HCT116 (cell line): Measurements from ENCODE around the gene FRMPD3. TPM values are rescaled to one million over a fixed set of nuclear protein-coding genes. Genes with fewer than 3 reads are reported as not detected.

ENCODE experiments used
- ATAC-seq: fragments of 200-7000 bp; cut with Tn5 transposase; 2 replicates; pipeline ENCODE4 v1.9.1; 2020; ENCODE audit warnings: mild to moderate bottlenecking, moderate library complexity
- BruUV-seq: library from RNA; stranded (reverse); fragments of 400-500 nt; replicated peaks from 2 replicates; lab custom pipeline; 2021; lab: Mats Ljungman, UMichigan
- CTCF ChIA-PET: fragments of 300-600 bp; sonication (Branson Sonifier 250); formaldehyde crosslinking; loops from one replicate; lab custom pipeline; 2021; ENCODE audit warnings: antibody characterized with exemption; lab: Charles Lee
- POLR2A ChIA-PET: fragments of 300-600, 350-600 bp; sonication (Branson Sonifier 250); formaldehyde crosslinking; loops from one replicate; lab custom pipeline; 2021; ENCODE audit warnings: antibody characterized with exemption; lab: Charles Lee
- RAD21 ChIA-PET, 2 experiments: fragments of 300-600 bp; sonication (Branson Sonifier 250); formaldehyde crosslinking; loops; one replicate each; lab custom pipeline; 2023; ENCODE audit warnings: low total read pairs in 2 of 2; ENCODE audit not compliant: uncharacterized antibody in 2 of 2, unreplicated experiment in 2 of 2, low non-redundant PET in 1 of 2; lab: Charles Lee
- DNase-seq: peaks from one replicate; pipeline ENCODE4 v3.0.0-alpha.2; 2010; ENCODE audit warnings: low read depth, low spot score
- H2AFZ ChIP-seq: fragments of 200-600 bp; shearing (Covaris generic), sonication (generic); 2 replicates; pipeline ENCODE4 v1.6.1; 2017; ENCODE audit warnings: low read depth, mixed run types, mixed read lengths, antibody characterized with exemption, low read length; ENCODE audit not compliant: poor library complexity, severe bottlenecking
- H3K27ac ChIP-seq: 2 replicates; pipeline ENCODE4 v1.5.1; 2012; ENCODE audit warnings: low read depth, low read length
- H3K27me3 ChIP-seq: fragments of 200-600 bp; sonication (generic); 2 replicates; pipeline ENCODE4 v1.6.1; 2016; ENCODE audit warnings: mixed run types, low read length, mixed read lengths; ENCODE audit not compliant: insufficient read depth
- H3K36me3 ChIP-seq, 2 experiments: fragments of 200-500 bp in 1 of 2; fragments of 200-600 bp in 1 of 2; sonication (Bioruptor generic) in 1 of 2; sonication (generic) in 1 of 2; 2 replicates each; pipeline versions ENCODE4 v1.5.1 to v1.6.1; 2014 to 2016; ENCODE audit warnings: low read length in 2 of 2, inconsistent platforms in 1 of 2, mixed read lengths in 1 of 2, mixed run types in 1 of 2; ENCODE audit not compliant: insufficient read depth in 2 of 2, control insufficient read depth in 1 of 2
- H3K4me1 ChIP-seq, 2 experiments: fragments of 200-600 bp in 1 of 2; sonication (generic) in 1 of 2; 2 replicates each; pipeline versions ENCODE4 v1.5.1 to v1.6.1; 2012 to 2017; ENCODE audit warnings: low read length in 2 of 2, inconsistent platforms in 1 of 2, mild to moderate bottlenecking in 1 of 2, mixed read lengths in 1 of 2, mixed run types in 1 of 2, moderate library complexity in 1 of 2; ENCODE audit not compliant: insufficient read depth in 2 of 2, control insufficient read depth in 1 of 2
- H3K4me2 ChIP-seq: fragments of 200-600 bp; sonication (generic); 2 replicates; pipeline ENCODE4 v1.6.1; 2017; ENCODE audit warnings: mixed run types, low read length, mixed read lengths
- H3K4me3 ChIP-seq, 2 experiments: fragments of 200-600 bp in 1 of 2; sonication (generic) in 1 of 2; replicated peaks in 1 of 2; 2 replicates each; pipeline ENCODE4 v1.5.1; 2011 to 2016; ENCODE audit warnings: low read length in 2 of 2, control low read depth in 1 of 2, low read depth in 1 of 2, mild to moderate bottlenecking in 1 of 2, mixed read lengths in 1 of 2, mixed run types in 1 of 2
- H3K79me2 ChIP-seq: fragments of 200-600 bp; sonication (generic); 2 replicates; pipeline ENCODE4 v1.6.1; 2017; ENCODE audit warnings: mild to moderate bottlenecking, mixed run types, low read length, moderate library complexity, mixed read lengths; ENCODE audit not compliant: insufficient read depth
- H3K9ac ChIP-seq: fragments of 200-600 bp; sonication (generic); 2 replicates; pipeline ENCODE4 v1.6.1; 2016; ENCODE audit warnings: low read length, mixed read lengths
- H3K9me2 ChIP-seq: fragments of 200-600 bp; sonication (generic), shearing (Covaris generic); 2 replicates; pipeline ENCODE4 v1.6.1; 2017; ENCODE audit warnings: mixed run types, mild to moderate bottlenecking, moderate library complexity; ENCODE audit not compliant: insufficient read depth
- H3K9me3 ChIP-seq, 2 experiments: fragments of 200-500 bp in 1 of 2; fragments of 200-600 bp in 1 of 2; sonication (Bioruptor generic) in 1 of 2; sonication (generic) in 1 of 2; 2 replicates each; pipeline ENCODE4 v1.6.1; 2014 to 2017; ENCODE audit warnings: low read length in 2 of 2, mixed read lengths in 2 of 2, inconsistent platforms in 1 of 2, low read depth in 1 of 2, mild to moderate bottlenecking in 1 of 2, mixed run types in 1 of 2, moderate library complexity in 1 of 2; ENCODE audit not compliant: control insufficient read depth in 1 of 2, insufficient read depth in 1 of 2
- H4K20me1 ChIP-seq: fragments of 200-600 bp; sonication (generic), shearing (Covaris generic); 2 replicates; pipeline ENCODE4 v1.6.1; 2017; ENCODE audit warnings: mixed run types, mild to moderate bottlenecking, moderate library complexity; ENCODE audit not compliant: insufficient read depth
- CTCF ChIP-seq, 3 experiments: fragments of 200-600 bp in 1 of 3; sonication (generic) in 1 of 3; IDR thresholded peaks in 2 of 3; conservative IDR thresholded peaks in 1 of 3; 2 replicates each; pipeline ENCODE4 v1.5.1; 2012 to 2017; ENCODE audit warnings: low read depth in 2 of 3, low read length in 2 of 3, antibody characterized with exemption in 1 of 3, borderline replicate concordance in 1 of 3, control low read depth in 1 of 3, mild to moderate bottlenecking in 1 of 3, mixed read lengths in 1 of 3, mixed run types in 1 of 3, moderate library complexity in 1 of 3; ENCODE audit not compliant: insufficient read depth in 1 of 3
- ELF1 ChIP-seq: IDR thresholded peaks from 2 replicates; pipeline ENCODE4 v1.6.1; 2012; ENCODE audit warnings: low read depth, borderline replicate concordance
- EZH2phosphoT487 ChIP-seq: fragments of 200-600 bp; IDR thresholded peaks from 2 replicates; pipeline ENCODE4 v1.6.1; 2018; ENCODE audit warnings: antibody characterized with exemption, borderline replicate concordance
- FOSL1 ChIP-seq: IDR thresholded peaks from 2 replicates; pipeline ENCODE4 v1.6.1; 2012; ENCODE audit warnings: low read depth
- RAD21 ChIP-seq: IDR thresholded peaks from 2 replicates; pipeline ENCODE4 v1.6.1; 2012; ENCODE audit warnings: low read depth, mild to moderate bottlenecking
- SIN3A ChIP-seq: IDR thresholded peaks from 2 replicates; pipeline ENCODE4 v1.6.1; 2012; ENCODE audit warnings: low read depth
- SRF ChIP-seq: IDR thresholded peaks from 2 replicates; pipeline ENCODE4 v1.6.1; 2012; ENCODE audit warnings: low read depth
- YY1 ChIP-seq: IDR thresholded peaks from 2 replicates; pipeline ENCODE4 v1.6.1; 2011; ENCODE audit warnings: low read length, low read depth, moderate library complexity, mild to moderate bottlenecking; ENCODE audit not compliant: insufficient replicate concordance; ENCODE audit errors: extremely low read depth
- ZBTB33 ChIP-seq: IDR thresholded peaks from 2 replicates; pipeline ENCODE4 v1.6.1; 2011; ENCODE audit warnings: mild to moderate bottlenecking, low read length, moderate library complexity; ENCODE audit not compliant: insufficient replicate concordance; ENCODE audit errors: extremely low read depth
- intact Hi-C: fragments of 100-400 bp; cut with micrococcal nuclease; formaldehyde crosslinking; loops from 2 replicates; pipeline ENCODE4 v1.10.0; 2022
- total RNA-seq: library from RNA; stranded (reverse); gene quantifications from one replicate; pipeline ENCODE4 v1.2.1, GENCODE V29; 2021; ENCODE audit not compliant: unreplicated experiment

Gene FRMPD3
- total RNA-seq, 1 experiment from 2014 or later = 0.42 TPM

- Histone ChIP-seq H4K20me1 (no peaks in the 10 kb centered on the region), H3K36me3 (no peaks in the 10 kb centered on the region), H3K9me2 (no peaks in the 10 kb centered on the region), H3K9ac (no peak overlapping the region), H2AFZ (no peak overlapping the region)
- intact Hi-C loops = loop anchor here (1.0 kb wide), 1 partner anchor 404 kb away; no protein-coding TSS in a partner anchor
- DNase-seq = no peak
- TF ChIP-seq ELF1 (no peak), SIN3A (no peak), ZBTB33 (no peak), RAD21 (peak; percentile 50), FOSL1 (no peak), EZH2phosphoT487 (no peak), YY1 (no peak), CTCF (IDR thresholded peaks at IDR 0.05 in 2 of 3, conservative IDR thresholded peaks at IDR 0.05 in 1 of 3; ENCODE audit: borderline replicate concordance in 1 of 3, insufficient read depth in 1 of 3, low read depth in 2 of 3, low read length in 2 of 3) (peak; percentile 39 to 44 (median 43); a peak in 5 of 6 replicates), SRF (no peak)
- TF ChIP-seq, all 23 proteins: peak for 2
- H3K9me3 ChIP-seq = no peaks in the 10 kb centered on the region
- ChIA-PET CTCF (interaction anchor here (0.9 to 1.0 kb wide), 2 partner anchors 104 to 404 kb away, joined by 3 read pairs; no protein-coding TSS in a partner anchor), POLR2A (no interaction called here), RAD21 (no interaction called here)
- no TSS peak for BruUV-seq
- H3K27me3 ChIP-seq = no peaks in the 10 kb centered on the region
- H3K79me2 ChIP-seq = no peaks in the 10 kb centered on the region
- no peak overlapping the region for H3K4me3 ChIP-seq
- H3K27ac ChIP-seq = no peak overlapping the region
- no peak; the same call in 1 of the 2 replicates for ATAC-seq
- no peak overlapping the region for H3K4me2 ChIP-seq
- no peaks in the 10 kb centered on the region for H3K4me1 ChIP-seq
Observed at GRCh38 chrX:107429090-107429489, 20.4 kb upstream of the FRMPD3 start.
